ENCODE measurements around the gene CCSAP.

DNA sequence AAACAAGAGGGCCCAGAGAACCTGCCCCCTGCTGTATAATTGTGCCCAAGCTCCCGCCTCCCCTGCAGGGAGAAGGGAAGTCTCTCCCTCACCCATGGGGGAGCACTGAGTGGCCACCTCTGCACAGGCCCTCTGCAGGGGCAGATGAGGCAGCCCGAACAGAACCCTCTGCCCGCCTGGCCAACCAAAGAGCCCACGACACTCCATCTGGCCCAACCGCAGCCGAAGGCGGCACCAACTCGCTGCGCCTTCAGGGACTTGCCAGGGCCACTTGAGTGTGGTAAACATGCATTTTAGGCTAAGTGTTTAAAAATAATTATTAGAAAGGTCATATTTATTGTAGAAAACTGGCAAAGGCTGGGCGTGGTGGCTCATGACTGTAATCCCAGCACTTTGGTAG, 34.6 kb upstream of the CCSAP start:
- TF ChIP-seq, protein P1, sequence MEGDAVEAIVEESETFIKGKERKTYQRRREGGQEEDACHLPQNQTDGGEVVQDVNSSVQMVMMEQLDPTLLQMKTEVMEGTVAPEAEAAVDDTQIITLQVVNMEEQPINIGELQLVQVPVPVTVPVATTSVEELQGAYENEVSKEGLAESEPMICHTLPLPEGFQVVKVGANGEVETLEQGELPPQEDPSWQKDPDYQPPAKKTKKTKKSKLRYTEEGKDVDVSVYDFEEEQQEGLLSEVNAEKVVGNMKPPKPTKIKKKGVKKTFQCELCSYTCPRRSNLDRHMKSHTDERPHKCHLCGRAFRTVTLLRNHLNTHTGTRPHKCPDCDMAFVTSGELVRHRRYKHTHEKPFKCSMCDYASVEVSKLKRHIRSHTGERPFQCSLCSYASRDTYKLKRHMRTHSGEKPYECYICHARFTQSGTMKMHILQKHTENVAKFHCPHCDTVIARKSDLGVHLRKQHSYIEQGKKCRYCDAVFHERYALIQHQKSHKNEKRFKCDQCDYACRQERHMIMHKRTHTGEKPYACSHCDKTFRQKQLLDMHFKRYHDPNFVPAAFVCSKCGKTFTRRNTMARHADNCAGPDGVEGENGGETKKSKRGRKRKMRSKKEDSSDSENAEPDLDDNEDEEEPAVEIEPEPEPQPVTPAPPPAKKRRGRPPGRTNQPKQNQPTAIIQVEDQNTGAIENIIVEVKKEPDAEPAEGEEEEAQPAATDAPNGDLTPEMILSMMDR (IDR thresholded peaks at IDR 0.05; ENCODE audit: poor library complexity), result no peak
- no peak for TF ChIP-seq EZH2 (IDR thresholded peaks at IDR 0.05; ENCODE audit: borderline replicate concordance)
